GM19035 (cell line): ENCODE results near the gene SREK1IP1.
"Not testable (repeated sequence)": the region's sequence is repeated elsewhere in the genome, so short reads cannot be mapped to it uniquely, and the experiment has no call there.

Experiments
- ATAC-seq: cut with Tn5 transposase; IDR thresholded peaks from one replicate; pipeline ENCODE4 v1.9.1; 2021; ENCODE audit not compliant: unreplicated experiment

The SREK1IP1 gene

DNA sequence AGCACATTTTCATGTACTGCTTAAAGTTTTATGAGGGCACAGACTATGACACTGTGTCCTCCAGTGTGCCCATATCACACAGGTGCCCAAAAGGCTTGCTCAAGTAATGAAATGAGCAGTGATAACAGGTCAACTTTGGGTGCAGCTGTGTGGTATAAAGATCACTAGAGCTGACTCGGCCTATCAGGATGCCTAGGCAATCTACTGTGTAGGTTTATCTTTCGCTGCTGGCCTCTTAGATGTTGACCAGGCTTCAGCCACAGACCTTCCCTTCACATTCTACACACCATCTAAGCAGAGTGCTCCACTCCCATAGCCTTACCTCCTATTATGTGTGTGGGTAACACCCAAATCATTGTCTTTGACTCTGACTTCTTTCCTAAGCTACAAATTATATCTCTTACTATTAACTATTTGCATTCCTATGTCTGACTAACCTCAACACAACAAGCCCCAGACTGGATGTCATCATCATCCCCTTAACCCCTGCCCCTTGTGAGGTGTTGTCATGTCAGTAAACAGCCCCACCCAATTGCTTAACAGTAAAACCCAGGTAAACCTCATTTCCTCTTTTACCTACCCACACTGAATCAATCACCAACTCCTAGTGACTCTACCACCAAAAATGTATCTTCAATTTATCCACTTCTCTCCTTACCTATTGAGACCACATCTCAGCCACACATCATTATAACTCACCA, 2.5 kb downstream of the SREK1IP1 start:
- ATAC-seq = no peak

- ATAC-seq = no peak
These were observed 4.5 kb downstream of the SREK1IP1 start for GRCh38 chr5:64763948-64764503.

DNA sequence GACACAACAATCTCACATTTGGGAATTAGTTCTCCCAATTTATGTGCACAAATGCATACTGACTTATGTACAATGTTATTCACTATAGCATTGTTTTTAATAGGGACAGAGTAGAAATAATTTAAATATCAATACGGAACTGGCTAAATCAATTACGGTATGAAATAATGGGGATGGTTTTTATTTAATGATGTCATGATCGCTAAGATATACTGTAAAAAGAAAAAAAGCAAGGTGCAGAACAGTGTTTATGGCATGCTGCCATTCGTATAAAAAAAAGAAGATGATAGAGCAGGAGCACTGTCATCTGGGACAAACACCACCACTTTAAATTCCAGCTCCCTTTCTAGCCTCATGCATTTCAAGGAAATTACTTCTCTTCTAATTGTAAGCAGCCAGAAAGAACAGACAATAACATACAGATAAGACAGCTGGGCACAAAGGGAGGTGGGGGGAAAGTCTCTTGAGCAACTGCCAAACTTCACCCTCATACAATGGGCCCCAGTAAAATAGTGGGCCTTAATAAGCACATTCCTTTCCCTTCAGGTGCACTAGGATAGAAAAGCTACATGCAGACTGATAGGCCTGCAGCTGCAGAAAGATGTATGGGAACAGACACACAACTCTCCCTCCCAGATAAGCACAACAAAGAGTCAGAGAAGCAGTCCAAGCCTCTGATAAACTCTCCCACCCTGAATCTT, 8.4 kb downstream of the SREK1IP1 start:
- no peak for ATAC-seq

DNA sequence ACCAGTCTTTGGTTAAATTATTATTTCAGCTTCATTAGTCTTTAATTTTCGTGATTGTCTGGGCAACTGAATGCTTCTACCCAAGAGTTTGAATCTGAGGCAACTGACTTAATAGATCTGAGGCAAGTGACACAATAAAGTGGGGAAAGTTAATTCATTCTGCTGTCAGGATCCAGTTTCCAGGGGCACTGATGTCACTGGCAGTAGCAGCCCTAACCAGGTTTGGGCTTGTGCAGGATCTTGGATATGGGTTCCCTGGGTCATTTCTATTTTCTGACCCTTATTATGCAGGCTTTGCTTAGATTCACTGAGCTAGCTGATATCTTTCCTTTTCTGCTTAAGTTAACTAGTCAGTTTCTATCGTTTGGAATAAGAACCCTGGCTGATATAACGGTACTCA, 9.6 kb downstream of the SREK1IP1 start:
- ATAC-seq = no peak

DNA sequence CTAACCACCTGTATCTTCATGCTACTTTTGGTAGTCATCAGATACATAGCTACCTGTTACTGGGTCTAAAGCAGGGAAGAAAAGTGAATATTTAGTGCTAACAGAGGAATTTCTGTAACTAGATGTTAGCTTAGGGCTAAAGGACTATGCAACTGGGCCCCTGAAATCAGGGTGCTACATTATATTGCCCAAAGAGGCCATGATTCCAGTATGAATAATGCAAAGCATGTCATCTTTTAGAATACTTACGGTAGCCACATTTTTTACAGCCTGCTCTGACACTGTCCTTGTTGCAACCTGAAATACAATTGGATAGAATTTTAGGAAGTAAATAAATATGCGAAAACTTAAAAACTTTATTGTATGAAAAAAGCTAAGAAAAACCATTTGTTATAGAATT, 14.4 kb downstream of the SREK1IP1 start:
- no peak for ATAC-seq

DNA sequence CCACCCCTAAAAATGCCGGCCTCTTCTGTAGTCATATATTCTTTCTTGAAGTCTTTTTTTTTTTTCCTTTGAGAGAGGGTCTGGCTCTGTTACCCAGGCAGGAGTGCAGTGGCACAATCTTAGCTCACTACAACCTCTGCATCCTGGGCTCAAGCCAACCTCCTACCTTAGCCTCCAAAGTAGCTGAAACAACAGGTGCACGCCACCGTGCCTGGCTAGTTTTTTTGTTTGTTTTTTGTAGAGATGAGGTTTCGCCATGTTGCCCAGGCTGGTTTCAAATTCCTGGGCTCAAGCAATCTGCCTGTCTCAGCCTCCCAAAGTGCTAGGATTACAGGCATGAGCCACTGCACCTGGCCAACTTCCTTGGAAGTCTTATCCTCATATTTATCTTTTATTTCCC, 19.1 kb downstream of the SREK1IP1 start:
- ATAC-seq = no peak

DNA sequence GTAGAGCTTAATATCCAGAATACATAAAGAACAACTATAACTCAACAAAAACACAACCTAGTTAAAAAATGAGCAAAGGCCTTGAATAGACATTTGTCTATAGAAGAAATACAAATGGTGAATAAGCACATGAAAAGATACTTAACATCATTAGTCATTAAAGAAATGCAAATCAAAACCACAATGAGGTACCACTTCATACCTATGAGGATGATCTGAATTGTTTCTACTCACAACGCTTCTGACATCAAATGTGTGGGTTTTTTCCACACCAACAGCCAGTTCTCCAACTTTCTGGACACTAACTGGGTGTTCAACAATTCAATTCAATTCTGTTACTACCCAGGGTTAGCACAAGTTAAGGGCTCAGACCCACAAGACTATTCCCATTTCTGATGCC, 22.0 kb downstream of the SREK1IP1 start:
- ATAC-seq = no peak

DNA sequence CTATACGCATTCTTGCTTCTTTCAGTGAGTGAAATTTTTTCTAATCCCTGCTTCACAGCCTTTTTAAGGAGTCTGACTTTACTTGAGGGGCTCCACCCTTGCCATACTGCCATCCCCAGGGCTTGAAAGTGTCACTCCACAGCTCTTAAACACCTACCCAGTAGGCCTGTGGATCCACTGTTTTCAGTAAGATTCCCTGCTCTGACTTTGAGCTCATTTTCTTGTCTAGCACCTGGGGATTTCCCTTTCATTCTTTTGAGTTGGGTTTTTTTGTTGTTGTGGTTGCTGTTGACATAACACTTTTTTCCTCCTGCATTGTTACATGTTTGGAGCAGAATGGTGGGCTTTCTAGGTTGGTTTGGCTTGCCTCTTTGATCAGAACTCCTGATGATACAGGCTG, 23.6 kb downstream of the SREK1IP1 start:
- ATAC-seq = no peak

DNA sequence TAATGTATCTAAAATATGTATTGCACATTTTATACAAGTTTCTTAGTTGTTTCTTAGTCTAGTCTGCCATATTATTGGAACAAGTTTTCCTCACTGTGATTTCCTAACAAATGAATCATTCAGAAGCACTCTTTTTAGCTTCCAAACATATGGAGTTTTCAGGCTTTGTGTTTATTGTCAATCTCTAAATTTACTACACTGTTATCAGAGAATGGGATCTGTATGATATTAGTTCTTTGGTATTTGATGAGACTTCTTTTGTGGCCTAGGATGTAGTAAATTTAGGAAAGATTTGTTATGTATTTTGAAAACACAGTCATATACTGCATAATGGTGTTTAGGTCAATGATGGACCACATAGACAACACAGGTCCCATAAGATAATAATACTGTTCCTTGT, 25.7 kb downstream of the SREK1IP1 start:
- no peak for ATAC-seq

GRCh38 chr5:64742411-64742810, 26.1 kb downstream of the SREK1IP1 start:
- no peak for ATAC-seq

- no peak for ATAC-seq
These were observed 41.3 kb downstream of the SREK1IP1 start for GRCh38 chr5:64727150-64727549.

DNA sequence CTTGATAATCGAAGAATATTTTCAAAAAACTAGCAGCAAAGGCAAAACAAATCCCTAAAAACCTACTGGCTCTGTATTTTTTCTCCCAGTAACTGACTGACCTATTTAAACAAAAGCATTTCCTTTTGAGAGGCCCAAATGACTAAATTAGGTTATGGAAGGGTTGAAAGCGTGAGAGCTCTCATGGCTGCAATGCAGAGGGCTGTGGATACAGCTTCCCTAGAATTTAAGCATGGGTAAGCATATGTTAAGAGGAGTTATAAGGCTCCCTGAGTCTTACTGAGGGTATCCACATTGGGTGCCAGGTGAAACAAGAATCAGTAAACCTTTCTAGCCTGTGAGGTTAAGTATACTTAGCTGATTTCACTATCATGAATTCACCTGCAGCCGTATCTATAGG, 45.9 kb downstream of the SREK1IP1 start:
- no peak for ATAC-seq

DNA sequence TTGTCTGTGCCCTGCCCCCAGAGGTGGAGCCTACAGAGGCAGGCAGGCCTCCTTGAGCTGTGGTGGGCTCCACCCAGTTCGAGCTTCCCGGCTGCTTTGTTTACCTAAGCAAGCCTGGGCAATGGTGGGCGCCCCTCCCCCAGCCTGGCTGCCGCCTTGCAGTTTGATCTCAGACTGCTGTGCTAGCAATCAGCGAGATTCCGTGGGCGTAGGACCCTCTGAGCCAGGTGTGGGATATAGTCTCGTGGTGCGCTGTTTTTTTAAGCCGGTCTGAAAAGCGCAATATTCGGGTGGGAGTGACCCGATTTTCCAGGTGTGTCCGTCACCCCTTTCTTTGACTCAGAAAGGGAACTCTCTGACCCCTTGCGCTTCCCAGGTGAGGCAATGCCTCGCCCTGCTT, 54.0 kb downstream of the SREK1IP1 start:
- ATAC-seq = not testable (repeated sequence)

GRCh38 chr5:64707191-64707590, 61.3 kb downstream of the SREK1IP1 start:
- ATAC-seq = no peak

- ATAC-seq = not testable (repeated sequence)
These were observed 62.4 kb downstream of the SREK1IP1 start for GRCh38 chr5:64706074-64706473.

GRCh38 chr5:64700765-64701164, 67.7 kb downstream of the SREK1IP1 start:
- ATAC-seq = no peak

DNA sequence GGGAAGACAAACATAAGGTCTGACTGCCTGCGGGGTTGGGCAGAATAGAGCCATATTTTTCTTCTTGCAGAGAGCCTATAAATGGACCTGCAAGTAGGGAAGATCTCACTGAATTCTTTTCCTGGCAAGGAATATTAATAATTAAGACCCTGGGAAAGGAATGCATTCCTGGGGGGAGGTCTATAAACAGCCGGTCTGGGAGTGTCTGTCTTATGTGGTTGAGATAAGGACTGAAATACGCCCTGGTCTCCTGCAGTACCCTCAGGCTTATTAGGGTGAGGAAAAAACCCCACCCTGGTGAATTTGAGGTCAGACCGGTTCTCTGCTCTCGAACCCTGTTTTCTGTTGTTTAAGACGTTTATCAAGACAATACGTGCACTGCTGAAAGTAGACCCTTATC, 72.1 kb downstream of the SREK1IP1 start:
- not testable (repeated sequence) for ATAC-seq

DNA sequence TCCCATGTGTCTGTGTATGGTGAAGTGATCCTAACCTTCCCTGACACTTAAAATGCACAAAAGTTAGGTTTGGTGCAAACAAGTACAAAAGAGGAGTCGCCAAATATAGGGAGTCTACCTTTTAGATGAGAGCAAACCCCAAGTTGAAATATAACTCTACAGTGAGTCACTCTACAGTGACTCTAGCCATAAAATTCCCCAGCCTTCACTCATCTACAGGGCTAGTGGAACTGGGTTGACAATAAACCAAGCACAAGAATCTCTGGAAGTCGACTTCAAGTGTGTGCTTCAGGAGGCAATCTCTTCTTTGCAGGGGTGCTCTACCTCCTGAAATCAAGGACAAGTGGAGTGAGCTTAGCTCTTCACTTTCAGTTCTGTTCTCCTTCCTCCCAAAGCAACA, 74.9 kb downstream of the SREK1IP1 start:
- no peak for ATAC-seq

- ATAC-seq = no peak
These were observed 77.2 kb downstream of the SREK1IP1 start for GRCh38 chr5:64691291-64691690.

GRCh38 chr5:64690417-64691151, 77.9 kb downstream of the SREK1IP1 start, which contains the start of gene SHISAL2B:
TSS of gene SHISAL2B (plus strand) at chr5:64690503. CDS start at chr5:64690624, 121 bp downstream.
- ATAC-seq = no peak

GRCh38 chr5:64690104-64690416, 78.4 kb downstream of the SREK1IP1 start:
- no peak for ATAC-seq

DNA sequence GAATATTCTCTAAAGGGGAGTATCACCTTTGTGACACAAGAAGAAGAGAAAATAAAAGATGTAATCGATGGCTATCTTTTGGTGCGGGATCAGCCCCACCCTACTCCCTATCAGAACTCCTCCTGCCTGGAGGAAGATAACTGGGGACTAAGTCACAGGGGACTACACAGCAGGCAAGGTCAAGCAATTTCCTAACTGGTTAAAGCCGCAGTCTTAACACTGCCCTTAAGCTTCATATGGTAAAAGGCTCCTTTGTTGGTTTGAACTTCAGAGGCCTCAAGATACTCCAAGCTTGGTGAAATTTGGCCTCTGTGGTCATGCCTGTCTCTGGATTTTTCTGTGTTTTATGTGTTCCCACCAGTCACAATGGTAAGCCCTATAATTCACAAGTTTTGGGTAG, 79.5 kb downstream of the SREK1IP1 start:
- ATAC-seq = no peak
